GM18873 (cell line): ENCODE results near the gene IQSEC1.
A peak's percentile ranks its signal among the peaks of the same experiment; 100 is the strongest.

ENCODE experiments used
- ATAC-seq: cut with Tn5 transposase; IDR thresholded peaks from one replicate; pipeline ENCODE4 v1.9.1; 2021; ENCODE audit warnings: mild to moderate bottlenecking, moderate library complexity, moderate number of reproducible peaks; ENCODE audit not compliant: unreplicated experiment, low FRiP score

Gene IQSEC1

DNA sequence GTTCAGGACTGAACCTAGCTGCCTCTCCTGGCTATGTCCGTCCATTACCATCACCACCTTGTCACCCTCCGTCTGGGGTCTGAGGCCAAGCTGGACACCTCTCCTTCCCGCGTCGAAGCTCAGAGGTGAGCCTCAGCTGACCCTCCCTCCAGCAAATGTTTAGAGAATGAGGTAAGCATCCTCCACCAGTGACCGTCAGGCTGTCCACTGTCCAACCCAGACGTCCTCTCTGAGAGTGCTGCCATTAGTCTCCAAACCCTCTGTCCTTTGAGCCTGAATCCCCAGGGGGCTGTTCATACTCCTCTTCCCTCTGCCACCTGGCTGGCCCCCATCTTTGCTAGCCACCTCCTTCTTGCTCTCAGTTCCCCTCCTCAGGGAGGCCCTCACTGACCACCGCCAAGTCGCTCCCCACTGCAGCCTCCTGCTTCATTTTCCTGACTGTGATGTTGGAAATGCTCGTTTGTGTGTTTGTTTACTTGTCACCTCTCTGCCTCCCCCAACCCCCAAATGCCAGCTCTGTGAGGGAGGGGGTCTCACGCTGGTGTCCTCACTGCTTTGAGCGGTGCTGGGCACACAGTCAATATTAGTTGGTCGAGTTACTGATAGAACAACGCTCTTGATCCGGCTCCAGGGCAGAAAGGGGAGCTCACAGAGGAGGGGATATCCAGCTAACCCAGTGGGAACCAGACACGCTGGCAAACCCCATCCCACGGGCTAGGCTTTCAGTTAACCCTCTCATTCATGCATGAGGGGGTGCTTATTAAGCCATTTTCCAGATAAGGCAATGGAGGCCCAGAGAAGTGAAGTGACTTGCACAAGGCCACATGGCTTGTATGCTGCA is 64.9 kb downstream of the IQSEC1 start:
- no peak for ATAC-seq

DNA sequence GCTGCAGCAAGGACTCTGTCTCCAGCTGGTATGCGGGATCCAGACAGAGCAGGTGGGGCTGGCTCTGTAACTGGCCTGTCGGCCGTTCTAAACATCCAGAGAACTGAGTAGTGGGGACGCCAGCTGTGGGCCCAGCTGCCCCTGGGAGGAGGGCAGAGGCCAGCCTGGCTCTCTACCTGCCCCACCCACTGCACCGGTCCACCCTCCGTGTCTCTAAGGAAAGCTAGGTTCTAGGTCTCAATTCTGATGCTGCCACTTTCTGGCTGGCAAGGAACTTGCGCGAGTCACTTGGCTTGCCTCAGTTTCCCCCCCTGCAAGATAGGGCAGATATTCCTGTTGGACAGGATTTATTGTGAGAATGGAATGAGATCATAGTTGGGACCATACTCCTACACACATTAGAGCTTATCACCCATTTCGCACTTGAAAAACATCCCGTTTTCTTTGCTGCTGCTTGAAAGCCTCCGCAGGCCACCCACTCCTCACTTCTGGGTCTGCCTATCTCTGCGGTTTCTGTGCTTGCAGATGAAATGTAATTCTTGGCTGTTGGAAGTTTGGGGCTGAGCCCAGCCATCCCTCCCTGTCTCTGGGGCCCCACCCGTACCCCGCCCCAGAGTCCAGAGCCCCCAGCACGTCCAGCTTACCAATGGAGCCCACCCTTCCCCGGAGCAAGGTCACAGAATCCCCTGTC is 65.8 kb downstream of the IQSEC1 start:
- ATAC-seq = no peak

DNA sequence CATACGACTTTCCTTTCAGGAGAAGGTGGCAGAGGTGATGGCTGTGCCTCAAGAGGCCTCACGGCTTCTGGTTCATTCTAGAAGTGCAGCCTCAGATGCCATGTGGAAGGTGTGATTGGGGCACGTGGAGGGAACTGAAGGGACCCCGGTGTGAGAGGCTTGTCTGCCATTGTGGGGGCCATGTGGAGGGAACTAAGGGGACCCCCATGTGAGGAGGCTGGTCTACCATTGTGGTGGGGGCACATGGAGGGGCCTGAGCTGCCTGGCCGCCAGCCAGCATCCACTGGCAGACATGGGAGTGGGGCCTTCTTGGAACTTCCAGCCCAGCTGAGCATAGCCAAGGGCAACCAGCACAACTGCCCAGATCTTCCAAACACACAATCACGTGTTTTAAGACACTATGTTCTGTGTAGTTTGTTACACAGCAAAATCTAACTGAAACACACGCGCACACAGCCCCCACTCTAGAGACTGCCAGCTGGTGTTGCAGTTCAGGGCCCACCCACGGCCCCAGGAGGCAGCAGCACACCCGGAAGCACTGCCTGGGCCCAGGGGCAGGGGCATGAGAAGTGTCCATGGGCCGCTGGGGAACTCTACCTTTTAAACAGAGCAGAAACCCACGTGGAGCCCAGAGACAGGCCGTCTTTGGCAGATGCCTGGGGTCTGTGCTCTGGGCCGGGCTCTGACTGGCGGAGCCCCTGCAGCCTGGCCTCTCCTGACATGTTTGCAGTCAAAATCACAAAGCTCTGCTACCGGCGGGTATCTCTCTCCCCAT is 66.8 kb downstream of the IQSEC1 start:
- ATAC-seq = no peak

DNA sequence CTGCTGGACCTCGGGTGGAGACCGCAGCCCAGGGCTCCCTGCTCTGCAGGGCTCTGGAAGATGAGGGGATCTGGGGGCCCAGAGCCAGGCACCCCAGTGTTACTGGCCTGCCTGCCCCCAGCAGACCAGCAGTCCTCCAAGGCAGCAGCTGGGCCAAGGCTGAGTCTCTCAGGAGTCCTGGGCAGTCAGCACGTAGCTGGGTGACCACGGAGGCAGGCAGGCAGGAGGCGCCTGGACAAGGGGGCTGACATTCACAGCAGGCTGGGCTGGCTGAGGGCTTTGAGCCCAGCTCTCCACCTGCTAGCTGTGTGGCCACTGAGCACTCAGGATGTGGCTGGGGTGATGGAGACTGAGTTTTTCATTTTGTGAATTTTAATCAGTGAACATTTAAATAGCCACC is 67.9 kb downstream of the IQSEC1 start:
- no peak for ATAC-seq

DNA sequence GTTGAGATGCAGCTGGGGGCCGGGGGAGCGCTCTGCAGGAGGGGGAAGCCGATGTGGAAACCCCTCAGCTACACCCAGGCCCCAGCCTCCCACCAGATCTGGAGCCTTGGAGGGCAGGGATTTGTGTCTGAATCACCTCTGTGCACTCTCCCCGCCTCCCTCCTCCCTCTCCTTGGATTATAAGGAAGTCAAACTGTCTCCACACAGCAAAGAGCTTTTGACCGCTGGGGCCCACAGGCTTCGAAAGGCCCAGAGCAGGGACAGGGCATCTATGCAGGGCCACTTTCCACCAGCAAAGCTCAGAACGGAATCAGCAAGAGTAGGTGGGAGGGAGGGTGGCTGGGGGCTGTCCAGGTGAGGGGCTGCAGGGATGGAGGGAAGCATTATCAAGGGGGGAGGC is 68.9 kb downstream of the IQSEC1 start:
- no peak for ATAC-seq

DNA sequence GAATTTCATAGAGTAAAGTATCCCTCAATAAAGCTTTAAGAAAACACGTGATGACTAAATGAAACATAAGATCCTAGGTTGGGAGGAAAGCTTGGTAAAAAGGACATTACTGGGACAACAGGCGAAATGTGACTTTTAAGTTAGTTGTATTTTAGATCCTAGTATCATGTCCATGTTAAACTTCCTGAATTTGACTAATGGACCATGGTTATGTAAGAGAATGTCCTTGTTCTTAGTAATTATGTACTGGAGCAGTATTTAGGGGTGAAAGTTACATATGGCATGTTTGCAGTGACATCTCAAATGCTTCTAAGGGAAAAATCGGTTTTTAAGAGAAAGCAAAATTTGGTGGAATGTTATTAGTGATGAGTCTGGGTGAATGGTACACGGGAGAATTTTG is 69.6 kb downstream of the IQSEC1 start:
- no peak for ATAC-seq

DNA sequence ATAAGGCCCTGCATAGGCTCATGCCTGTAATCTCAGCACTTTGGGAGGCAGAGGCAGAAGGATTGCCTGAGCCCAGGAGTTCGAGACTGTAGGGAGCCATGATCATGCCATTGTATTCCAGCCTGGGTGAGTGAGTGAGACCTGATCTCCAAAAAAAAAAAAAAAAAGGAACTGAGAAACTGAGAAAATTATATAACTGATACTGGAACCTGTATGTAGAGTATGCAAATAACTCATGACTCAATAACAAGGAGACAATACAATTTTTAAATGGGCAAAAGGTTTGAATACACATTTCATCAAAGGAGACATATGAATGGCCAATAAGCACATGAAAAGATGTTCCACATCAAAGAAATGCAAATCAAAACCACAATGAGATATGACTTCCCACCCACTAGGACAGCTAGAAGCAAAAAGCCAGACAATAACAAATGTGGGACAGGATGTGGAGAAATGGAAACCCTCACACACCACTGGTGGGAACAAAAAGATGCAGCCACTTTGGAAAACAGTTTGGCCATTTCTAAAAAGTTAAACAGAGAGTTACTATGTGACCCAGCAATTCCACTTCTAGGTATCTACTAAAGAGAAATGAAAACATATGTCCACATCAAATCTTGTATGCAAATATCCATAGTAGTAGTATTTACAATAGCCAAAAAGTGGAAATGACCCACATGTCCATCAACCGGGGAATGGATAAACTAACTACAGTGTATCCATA is 70.7 kb downstream of the IQSEC1 start:
- ATAC-seq = peak; percentile 61

DNA sequence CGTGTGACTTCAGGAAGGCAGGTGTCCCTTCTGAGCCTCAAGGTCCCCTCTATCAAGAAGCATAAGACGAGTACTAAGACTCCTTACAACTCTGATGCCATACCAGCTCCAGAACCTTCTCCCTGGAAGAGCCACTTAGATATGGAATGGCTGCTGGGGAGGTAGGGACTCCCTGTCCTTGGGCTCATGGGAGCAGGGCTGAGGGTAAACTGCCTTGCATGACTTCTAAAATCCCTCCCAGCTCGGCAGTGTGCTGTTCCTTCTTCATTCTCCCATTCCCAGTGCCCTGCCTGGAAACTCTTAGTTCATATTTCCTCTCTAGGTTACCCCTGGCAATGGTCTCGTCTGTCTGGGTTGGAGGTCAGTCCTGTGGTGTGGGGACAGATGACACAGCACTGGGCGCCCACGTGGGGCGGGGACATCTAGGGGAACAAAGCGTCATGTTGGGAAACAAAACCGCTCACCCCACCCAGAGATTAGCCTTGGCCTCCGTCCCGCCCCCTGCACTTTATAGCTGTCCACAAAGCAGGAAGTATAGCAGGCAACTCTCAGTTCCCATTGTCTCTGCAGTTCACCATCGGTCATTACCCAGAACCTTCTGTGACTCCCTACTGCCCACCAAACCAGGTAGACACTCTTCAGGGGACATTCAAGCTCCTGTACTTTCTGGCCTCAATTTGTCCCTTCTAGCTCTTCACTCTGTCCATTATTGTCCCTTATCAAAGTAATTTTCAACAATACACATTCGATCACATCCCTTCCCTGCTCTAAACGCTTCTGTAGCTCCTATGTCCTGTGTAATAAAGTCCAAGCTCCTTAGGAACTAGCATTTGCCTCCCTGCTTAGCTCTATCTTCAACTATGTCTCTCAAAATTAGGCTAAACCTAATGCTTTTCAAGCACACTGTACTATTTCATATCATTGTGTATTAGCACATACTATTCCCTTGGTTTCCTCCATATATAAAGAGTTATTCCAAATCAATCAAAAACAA is 73.8 kb downstream of the IQSEC1 start:
- no peak for ATAC-seq

DNA sequence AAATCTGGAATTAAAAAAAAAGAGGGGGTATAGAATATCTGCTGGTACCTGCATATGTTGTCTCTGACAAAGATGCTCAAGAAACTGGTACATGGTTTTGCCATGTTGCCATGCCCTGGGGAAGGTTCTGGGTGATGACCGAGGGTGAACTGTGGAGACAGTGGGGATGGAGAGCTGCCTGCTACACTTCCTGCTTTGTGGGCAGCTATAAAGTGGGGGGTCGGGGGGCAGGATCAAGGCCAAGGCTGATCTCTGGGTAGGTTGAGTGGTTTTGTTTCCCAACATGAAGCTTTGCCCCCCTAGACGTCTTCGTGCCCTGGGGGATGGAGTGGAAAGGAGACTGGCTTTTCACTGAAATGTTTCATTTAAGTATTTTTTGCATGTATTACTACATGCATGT is 74.6 kb downstream of the IQSEC1 start:
- ATAC-seq = no peak

DNA sequence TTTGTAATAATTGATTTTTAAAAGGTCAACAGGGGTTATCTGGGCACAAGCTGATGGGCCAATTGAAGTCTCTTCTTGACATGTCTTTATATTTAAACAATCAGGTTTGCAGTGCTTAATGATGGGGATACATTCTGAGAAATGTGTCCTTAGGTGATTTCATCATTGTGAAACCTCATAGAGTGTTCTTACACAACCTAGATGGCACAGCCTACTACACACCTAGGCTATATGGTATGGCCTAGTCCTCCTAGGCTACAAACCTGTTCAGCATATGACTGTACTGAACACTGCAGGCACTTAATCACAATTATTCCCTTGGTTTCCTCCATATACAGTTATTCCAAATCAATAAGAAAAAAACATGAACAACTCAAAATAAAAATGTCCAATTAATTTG is 75.8 kb downstream of the IQSEC1 start:
- ATAC-seq = no peak

DNA sequence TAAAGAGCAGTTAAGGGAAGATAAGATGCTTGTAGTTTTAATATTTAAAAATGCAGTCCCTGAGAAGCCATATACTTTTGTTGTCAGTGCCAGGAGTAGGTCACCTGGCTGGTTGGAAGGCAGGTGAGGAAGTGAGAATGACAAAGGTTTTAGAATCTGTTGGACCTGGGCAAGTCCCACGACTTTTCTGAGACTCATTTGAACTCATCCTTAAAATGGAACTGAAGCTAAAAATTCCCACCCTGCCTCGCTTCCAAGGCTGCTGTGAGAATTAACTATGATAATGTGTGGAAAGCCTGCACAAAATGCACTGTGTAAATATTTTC is 77.1 kb downstream of the IQSEC1 start:
- ATAC-seq = no peak

DNA sequence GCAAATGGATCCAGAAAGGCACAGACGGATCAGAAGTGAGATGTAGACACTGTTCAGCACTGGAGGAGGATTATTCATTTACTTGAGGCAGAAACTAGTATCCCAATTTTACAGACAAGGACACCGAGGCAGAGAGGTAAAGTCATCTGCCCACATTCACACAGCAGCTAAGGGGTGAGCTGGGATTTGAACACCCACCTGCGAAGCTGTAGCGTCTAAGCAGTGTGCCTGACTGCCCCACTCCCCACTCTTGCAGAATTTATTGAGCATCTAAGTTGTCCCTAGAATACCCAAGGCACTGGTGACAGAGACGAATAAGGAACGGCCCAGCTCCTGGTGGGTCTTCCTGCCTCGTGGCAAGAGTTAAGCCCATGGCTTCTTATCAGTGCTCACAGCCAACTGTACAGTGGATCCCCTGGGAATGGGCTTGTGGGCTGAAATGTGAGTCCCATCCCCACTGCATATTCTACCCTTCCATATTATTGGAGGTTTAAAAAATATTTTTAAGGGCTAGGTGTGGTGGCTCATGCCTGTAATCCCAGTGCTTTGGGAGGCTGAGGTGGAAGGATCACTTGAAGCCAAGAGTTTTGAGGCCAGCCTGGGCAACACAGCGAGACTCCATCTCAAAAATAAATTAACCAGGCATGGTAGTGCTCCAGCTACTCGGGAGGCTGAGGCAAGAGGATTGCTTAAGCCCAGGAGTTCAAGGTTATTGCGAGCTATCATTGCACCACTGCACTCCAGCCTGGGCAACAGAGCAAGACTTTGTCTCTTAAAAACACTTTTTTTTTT is 77.6 kb downstream of the IQSEC1 start:
- ATAC-seq = no peak

DNA sequence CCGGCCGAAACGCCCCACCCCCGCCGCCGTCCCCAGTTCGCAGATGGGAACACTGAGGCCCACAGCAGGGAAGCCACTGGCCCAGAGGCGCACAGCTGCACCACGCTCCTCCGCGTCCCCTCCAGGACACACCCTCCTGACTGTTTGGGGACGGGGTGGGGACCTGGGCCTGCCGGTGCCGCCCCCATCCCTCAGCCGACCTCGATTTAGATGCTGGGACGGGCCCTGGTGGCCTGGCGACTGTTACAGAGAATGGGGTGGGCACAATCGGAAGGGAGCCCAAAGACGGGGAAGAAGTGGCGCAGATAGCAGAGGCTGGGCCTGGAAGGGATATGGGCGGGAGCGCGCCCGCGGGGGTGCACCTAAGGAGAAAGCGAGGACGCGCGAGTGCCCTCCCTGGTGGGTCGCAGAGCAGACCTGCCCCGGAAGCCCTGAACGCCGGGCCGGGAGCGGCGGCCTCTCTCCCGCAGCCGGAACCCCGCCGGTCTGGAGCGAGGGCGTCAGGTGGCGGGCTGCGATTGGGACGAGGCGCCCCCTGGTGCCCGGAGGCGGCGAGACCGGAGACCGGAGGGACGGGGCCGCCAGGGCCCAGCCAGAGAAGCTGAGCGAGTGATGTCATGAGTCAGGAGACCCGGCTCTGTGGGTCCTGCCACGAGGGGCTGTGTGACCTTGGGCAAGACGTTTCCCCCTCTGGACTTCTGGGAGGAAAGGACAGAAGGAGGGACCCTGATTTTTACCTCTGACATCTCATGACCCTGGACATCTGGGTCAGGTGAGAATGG is 78.4 kb downstream of the IQSEC1 start:
- peak; percentile 59 for ATAC-seq

DNA sequence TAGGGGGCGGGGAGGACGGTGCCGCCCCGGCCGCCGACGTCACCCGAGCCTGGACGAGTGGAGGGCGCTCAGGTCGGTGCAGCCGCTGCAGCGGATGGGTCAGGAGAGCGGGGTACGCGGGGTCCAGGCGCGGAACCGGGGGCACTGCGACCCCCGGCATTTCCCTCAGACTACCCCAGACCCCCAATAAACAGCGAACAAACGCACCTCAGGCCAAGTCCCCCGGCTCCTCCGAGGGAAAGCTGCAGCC is 78.9 kb downstream of the IQSEC1 start:
- no peak for ATAC-seq

DNA sequence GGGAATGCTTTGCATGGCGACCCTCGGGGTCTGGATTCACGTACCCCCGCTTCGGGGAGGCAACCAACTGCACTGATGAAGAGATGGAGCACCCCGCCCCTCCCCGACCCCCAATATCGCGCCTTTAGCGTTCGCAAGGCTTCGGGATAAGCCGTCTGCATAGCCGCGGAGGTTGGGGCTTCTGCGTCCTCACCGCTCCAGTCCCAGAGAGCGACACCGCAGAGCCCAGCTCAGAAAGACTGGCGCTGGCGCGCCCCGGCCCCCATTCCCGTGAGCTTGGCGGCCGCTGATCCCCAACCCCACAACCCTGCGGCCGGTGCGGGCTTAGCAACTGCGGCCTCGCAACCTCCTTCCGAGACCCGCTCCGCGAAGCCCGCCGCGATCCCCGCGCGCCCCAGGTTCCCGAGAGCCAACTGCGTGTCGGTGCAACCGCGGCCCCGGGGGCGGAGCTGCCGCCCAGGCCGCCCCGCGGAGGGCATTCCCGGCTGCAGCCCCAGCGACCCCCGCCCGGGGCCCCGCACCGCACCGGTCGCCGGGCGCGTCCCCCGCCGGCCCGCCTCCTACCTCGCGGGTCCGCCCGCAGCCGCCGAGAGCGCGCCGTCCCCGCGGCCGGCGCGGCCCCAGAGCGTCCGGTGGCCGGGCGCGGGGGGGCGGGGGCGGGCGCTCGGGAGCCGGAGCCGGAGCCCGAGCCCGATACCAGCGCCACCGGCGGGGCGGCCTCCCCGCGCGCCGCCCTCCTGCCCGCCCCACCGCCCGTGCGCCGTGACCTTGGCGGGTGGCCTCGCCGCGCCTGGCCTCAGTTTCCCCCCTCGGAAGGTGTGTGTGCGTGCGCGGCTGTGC is 79.5 kb downstream of the IQSEC1 start:
- no peak for ATAC-seq

DNA sequence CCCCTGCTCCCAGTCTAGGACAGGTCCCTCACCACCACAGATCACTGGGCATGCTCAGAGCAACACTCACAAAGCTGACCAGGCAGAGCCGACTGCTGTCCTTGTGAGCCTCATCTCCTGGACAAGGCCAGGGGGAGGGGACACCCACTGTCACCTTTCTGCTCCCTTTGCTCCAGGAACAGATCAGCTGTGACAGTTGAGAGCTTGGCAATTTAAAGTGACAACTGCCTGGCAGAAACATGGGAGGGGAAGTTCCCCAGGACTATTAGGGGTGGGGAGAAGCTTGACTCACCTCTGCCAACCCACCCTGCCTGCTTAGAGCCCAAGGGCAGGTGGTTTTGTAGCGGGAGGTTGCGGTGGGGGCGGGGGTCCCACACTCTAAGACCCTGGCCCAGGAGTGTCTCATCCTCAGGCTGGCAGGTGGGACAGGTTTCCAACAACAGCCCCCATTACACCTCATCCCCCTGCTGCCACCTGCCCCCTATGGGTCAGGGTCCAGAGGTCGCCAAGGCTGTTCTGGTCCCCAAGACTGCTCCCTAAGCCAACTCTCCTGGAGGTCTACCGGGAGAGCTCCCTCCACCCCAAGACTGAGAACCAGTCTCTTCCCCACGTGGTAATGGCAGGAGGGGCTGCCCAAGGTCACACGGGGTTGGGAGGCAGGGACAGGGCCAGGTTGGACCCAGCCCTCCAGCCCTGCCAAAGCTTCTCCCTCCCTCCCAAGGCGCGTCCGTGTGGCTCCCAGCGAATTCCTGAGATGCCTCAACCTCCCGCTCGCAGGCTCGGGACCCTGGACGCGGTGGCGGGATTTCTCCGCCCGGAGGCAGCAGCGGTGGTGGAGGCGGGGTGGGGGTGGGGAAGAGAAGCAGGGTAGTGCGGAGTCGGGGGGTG is 80.4 kb downstream of the IQSEC1 start:
- ATAC-seq = no peak
